Astrocyte (in vitro differentiated cells and primary cell): Measurements from ENCODE around the gene TLR9. TPM values are rescaled to one million over a fixed set of nuclear protein-coding genes. Genes with fewer than 3 reads are reported as not detected.
A peak's percentile ranks its signal among the peaks of the same experiment; 100 is the strongest.

Source experiments
- DNase-seq: peaks from one replicate; pipeline ENCODE4 v3.0.0-alpha.2; 2010; ENCODE audit warnings: low read depth
- FAIRE-seq: peaks from 2 replicates; lab custom pipeline; 2011; peaks lifted over from hg19 to GRCh38; lab: Jason Lieb, UNC
- H2AFZ ChIP-seq: 2 replicates; pipeline ENCODE4 v1.6.0; 2012; ENCODE audit warnings: low read depth, low read length, inconsistent platforms
- H3K27ac ChIP-seq: 2 replicates; pipeline ENCODE4 v1.5.1; 2011; ENCODE audit warnings: low read depth, low read length, inconsistent platforms
- H3K27me3 ChIP-seq: 2 replicates; pipeline ENCODE4 v1.6.0; 2011; ENCODE audit warnings: low read length, inconsistent platforms; ENCODE audit not compliant: insufficient read depth
- H3K36me3 ChIP-seq: 2 replicates; pipeline ENCODE4 v1.5.1; 2011; ENCODE audit warnings: low read length, inconsistent platforms; ENCODE audit not compliant: insufficient read depth
- H3K4me1 ChIP-seq: 2 replicates; pipeline ENCODE4 v1.5.1; 2011; ENCODE audit warnings: low read length, inconsistent platforms; ENCODE audit not compliant: insufficient read depth
- H3K4me2 ChIP-seq: 2 replicates; pipeline ENCODE4 v1.6.0; 2012; ENCODE audit warnings: low read length, inconsistent platforms
- H3K4me3 ChIP-seq: 2 replicates; pipeline ENCODE4 v1.5.1; 2011; ENCODE audit warnings: low read depth, mild to moderate bottlenecking, low read length, inconsistent platforms; ENCODE audit not compliant: insufficient read depth
- H3K79me2 ChIP-seq: 2 replicates; pipeline ENCODE4 v1.6.0; 2012; ENCODE audit warnings: mild to moderate bottlenecking, low read length, inconsistent platforms; ENCODE audit not compliant: insufficient read depth
- H3K9ac ChIP-seq: 2 replicates; pipeline ENCODE4 v1.6.0; 2012; ENCODE audit warnings: mild to moderate bottlenecking, low read length, inconsistent platforms
- H3K9me3 ChIP-seq: 2 replicates; pipeline ENCODE4 v1.5.1; 2012; ENCODE audit warnings: low read depth, mild to moderate bottlenecking, low read length, inconsistent platforms; ENCODE audit not compliant: insufficient read depth
- H4K20me1 ChIP-seq: 2 replicates; pipeline ENCODE4 v1.6.0; 2012; ENCODE audit warnings: low read length, inconsistent platforms; ENCODE audit not compliant: insufficient read depth
- H3K27ac Mint-ChIP-seq: one replicate; pipeline ENCODE4 v1.8.0; 2021; ENCODE audit warnings: mild to moderate bottlenecking, mixed read lengths; ENCODE audit not compliant: unreplicated experiment
- H3K27me3 Mint-ChIP-seq: one replicate; pipeline ENCODE4 v1.8.0; 2021; ENCODE audit warnings: low read depth, mixed read lengths; ENCODE audit not compliant: unreplicated experiment
- H3K36me3 Mint-ChIP-seq: one replicate; pipeline ENCODE4 v1.8.0; 2021; ENCODE audit warnings: low read depth, mixed read lengths; ENCODE audit not compliant: unreplicated experiment
- H3K4me1 Mint-ChIP-seq: one replicate; pipeline ENCODE4 v1.8.0; 2021; ENCODE audit warnings: low read depth, mixed read lengths; ENCODE audit not compliant: unreplicated experiment
- H3K4me3 Mint-ChIP-seq: one replicate; pipeline ENCODE4 v1.8.0; 2021; ENCODE audit warnings: mild to moderate bottlenecking, moderate library complexity, mixed read lengths; ENCODE audit not compliant: unreplicated experiment
- H3K9me3 Mint-ChIP-seq: one replicate; pipeline ENCODE4 v1.8.0; 2021; ENCODE audit warnings: mild to moderate bottlenecking, mixed read lengths; ENCODE audit not compliant: unreplicated experiment
- CTCF ChIP-seq: IDR thresholded peaks from 2 replicates; pipeline ENCODE4 v1.5.1; 2011; ENCODE audit warnings: low read depth, mild to moderate bottlenecking, inconsistent platforms, low read length, moderate library complexity; ENCODE audit not compliant: insufficient read depth
- EZH2 ChIP-seq: IDR thresholded peaks from 2 replicates; pipeline ENCODE4 v1.6.1; 2012; ENCODE audit warnings: mild to moderate bottlenecking, low read length, inconsistent platforms; ENCODE audit not compliant: insufficient read depth
- total RNA-seq: library from RNA; stranded (reverse); gene quantifications from 2 replicates; pipeline ENCODE4 v1.2.1, GENCODE V29; 2021

TLR9 gene
- total RNA-seq, 1 donor from 2014 or later = 0.25 TPM

GRCh38 chr3:52259035-52259434, 33.6 kb upstream of the TLR9 start:
- peaks cover 66% of the 10 kb centered on the region for H3K79me2 ChIP-seq
- no peak overlapping the region for H3K4me3 ChIP-seq
- no peak overlapping the region for H3K4me2 ChIP-seq
- Mint-ChIP-seq H3K27me3 (no peaks in the 10 kb centered on the region), H3K9me3 (no peaks in the 10 kb centered on the region), H3K4me3 (no peak overlapping the region), H3K4me1 (no peaks in the 10 kb centered on the region), H3K27ac (no peak overlapping the region), H3K36me3 (peaks cover 38% of the 10 kb centered on the region)
- no peak overlapping the region for H3K9ac ChIP-seq
- TF ChIP-seq CTCF (no peak), EZH2 (no peak)
- FAIRE-seq (no peak), DNase-seq (no peak)
- H3K36me3 ChIP-seq = peaks cover 85% of the 10 kb centered on the region
- no peak overlapping the region for H2AFZ ChIP-seq
- H4K20me1 ChIP-seq = peaks cover 93% of the 10 kb centered on the region
- H3K9me3 ChIP-seq = no peaks in the 10 kb centered on the region
- H3K4me1 ChIP-seq = peaks cover 5% of the 10 kb centered on the region
- no peak overlapping the region for H3K27ac ChIP-seq
- no peaks in the 10 kb centered on the region for H3K27me3 ChIP-seq

- Histone ChIP-seq H3K9ac (no peak overlapping the region), H3K4me2 (no peak overlapping the region), H3K27ac (no peak overlapping the region), H4K20me1 (peaks cover 93% of the 10 kb centered on the region), H2AFZ (no peak overlapping the region), H3K27me3 (no peaks in the 10 kb centered on the region), H3K4me3 (no peak overlapping the region), H3K36me3 (peaks cover 80% of the 10 kb centered on the region), H3K79me2 (peaks cover 54% of the 10 kb centered on the region), H3K4me1 (peaks cover 5% of the 10 kb centered on the region), H3K9me3 (no peaks in the 10 kb centered on the region)
- FAIRE-seq (no peak), DNase-seq (peak; percentile 74)
- TF ChIP-seq EZH2 (no peak), CTCF (no peak)
- Mint-ChIP-seq H3K27me3 (no peaks in the 10 kb centered on the region), H3K9me3 (no peaks in the 10 kb centered on the region), H3K4me1 (peaks cover 5% of the 10 kb centered on the region), H3K4me3 (no peak overlapping the region), H3K36me3 (peaks cover 35% of the 10 kb centered on the region), H3K27ac (no peak overlapping the region)
Measured at GRCh38 chr3:52257911-52258310, 32.5 kb upstream of the TLR9 start.

GRCh38 chr3:52256622-52257021, 31.2 kb upstream of the TLR9 start:
- no peak overlapping the region for H3K9ac ChIP-seq
- H3K27ac ChIP-seq = no peak overlapping the region
- peaks cover 86% of the 10 kb centered on the region for H4K20me1 ChIP-seq
- H3K9me3 ChIP-seq = no peaks in the 10 kb centered on the region
- H3K79me2 ChIP-seq = peaks cover 41% of the 10 kb centered on the region
- peaks cover 76% of the 10 kb centered on the region for H3K36me3 ChIP-seq
- H3K27me3 ChIP-seq = no peaks in the 10 kb centered on the region
- peaks cover 5% of the 10 kb centered on the region for H3K4me1 ChIP-seq
- TF ChIP-seq EZH2 (no peak), CTCF (no peak)
- no peaks in the 10 kb centered on the region for H3K9me3 Mint-ChIP-seq
- no peak overlapping the region for H3K27ac Mint-ChIP-seq
- H2AFZ ChIP-seq = no peak overlapping the region
- H3K4me1 Mint-ChIP-seq = peaks cover 6% of the 10 kb centered on the region
- no peak overlapping the region for H3K4me3 Mint-ChIP-seq
- H3K36me3 Mint-ChIP-seq = peaks cover 32% of the 10 kb centered on the region
- DNase-seq (no peak), FAIRE-seq (no peak)
- no peak overlapping the region for H3K4me3 ChIP-seq
- no peak overlapping the region for H3K4me2 ChIP-seq
- H3K27me3 Mint-ChIP-seq = no peaks in the 10 kb centered on the region
